ENCODE measurements around the gene KCNN3.
"Not testable (repeated sequence)": the region's sequence is repeated elsewhere in the genome, so short reads cannot be mapped to it uniquely, and the experiment has no call there.

The KCNN3 gene

GRCh38 chr1:154689083-154689482 lies 181.0 kb downstream of the KCNN3 start:
- in situ Hi-C loops (cut with MboI; ENCODE audit: low sequenced_read_pairs, unreplicated experiment), result no loop called here
- no peak for TF ChIP-seq CTCF (IDR thresholded peaks at IDR 0.05; ENCODE audit: borderline replicate concordance, control extremely low read depth, extremely low read depth, insufficient read depth, missing control alignments)
- no peak for DNase-seq (ENCODE audit: low spot score)

GRCh38 chr1:154686507-154686906 lies 183.6 kb downstream of the KCNN3 start:
- no peak for TF ChIP-seq CTCF (IDR thresholded peaks at IDR 0.05; ENCODE audit: borderline replicate concordance, control extremely low read depth, extremely low read depth, insufficient read depth, missing control alignments)
- no peak for DNase-seq (ENCODE audit: low spot score)
- in situ Hi-C loops (cut with MboI; ENCODE audit: low sequenced_read_pairs, unreplicated experiment), result no loop called here

GRCh38 chr1:154683820-154684219 lies 186.3 kb downstream of the KCNN3 start:
- in situ Hi-C loops (cut with MboI; ENCODE audit: low sequenced_read_pairs, unreplicated experiment), result no loop called here

GRCh38 chr1:154682254-154682653 lies 187.8 kb downstream of the KCNN3 start:
- in situ Hi-C loops (cut with MboI; ENCODE audit: low sequenced_read_pairs, unreplicated experiment), result no loop called here
- DNase-seq (ENCODE audit: low spot score), result no peak
- TF ChIP-seq CTCF (IDR thresholded peaks at IDR 0.05; ENCODE audit: borderline replicate concordance, control extremely low read depth, extremely low read depth, insufficient read depth, missing control alignments), result no peak

More at GRCh38 chr1:154683820-154684219, 186.3 kb downstream of the KCNN3 start:
- no peak for DNase-seq (ENCODE audit: low spot score)
- TF ChIP-seq CTCF (IDR thresholded peaks at IDR 0.05; ENCODE audit: borderline replicate concordance, control extremely low read depth, extremely low read depth, insufficient read depth, missing control alignments), result no peak

- in situ Hi-C loops (cut with MboI; ENCODE audit: low sequenced_read_pairs, unreplicated experiment), result not testable (repeated sequence)
These were observed 192.2 kb downstream of the KCNN3 start for GRCh38 chr1:154677844-154678243.

GRCh38 chr1:154676847-154677246 lies 193.2 kb downstream of the KCNN3 start:
- DNase-seq (ENCODE audit: low spot score); in situ Hi-C loops (cut with MboI; ENCODE audit: low sequenced_read_pairs, unreplicated experiment): not testable (repeated sequence)

More at GRCh38 chr1:154677844-154678243, 192.2 kb downstream of the KCNN3 start:
- DNase-seq (ENCODE audit: low spot score), result not testable (repeated sequence)

GRCh38 chr1:154674456-154674855 lies 195.6 kb downstream of the KCNN3 start:
- DNase-seq (ENCODE audit: low spot score); in situ Hi-C loops (cut with MboI; ENCODE audit: low sequenced_read_pairs, unreplicated experiment): not testable (repeated sequence)

- in situ Hi-C loops (cut with MboI; ENCODE audit: low sequenced_read_pairs, unreplicated experiment); DNase-seq (ENCODE audit: low spot score): not testable (repeated sequence)
These were observed 197.8 kb downstream of the KCNN3 start for GRCh38 chr1:154672245-154672644.

GRCh38 chr1:154671412-154671811 lies 198.7 kb downstream of the KCNN3 start:
- in situ Hi-C loops (cut with MboI; ENCODE audit: low sequenced_read_pairs, unreplicated experiment), result not testable (repeated sequence)

GRCh38 chr1:154670310-154671270 lies 199.5 kb downstream of the KCNN3 start:
- in situ Hi-C loops (cut with MboI; ENCODE audit: low sequenced_read_pairs, unreplicated experiment); DNase-seq (ENCODE audit: low spot score): not testable (repeated sequence)

More at GRCh38 chr1:154671412-154671811, 198.7 kb downstream of the KCNN3 start:
- not testable (repeated sequence) for DNase-seq (ENCODE audit: low spot score)

All from GM13976 (cell line).